Neuronal stem cell (in vitro differentiated cells): ENCODE measurements around the gene UNC13C.

Experiments
- DNase-seq: peaks from one replicate; pipeline ENCODE4 v3.0.0-alpha.2; 2013; ENCODE audit warnings: low spot score
- H2AFZ ChIP-seq: one replicate; pipeline ENCODE4 v1.6.1; 2013; ENCODE audit warnings: mild to moderate bottlenecking, low read length, inconsistent platforms
- H2AK5ac ChIP-seq: 2 replicates; pipeline ENCODE4 v1.6.1; 2013; ENCODE audit warnings: low read depth, mild to moderate bottlenecking, inconsistent platforms, low read length, moderate library complexity, mixed read lengths
- H2BK120ac ChIP-seq: 2 replicates; pipeline ENCODE4 v1.6.1; 2013; ENCODE audit warnings: low read depth, mild to moderate bottlenecking, inconsistent platforms, low read length, moderate library complexity, mixed read lengths
- H2BK12ac ChIP-seq: one replicate; pipeline ENCODE4 v1.6.1; 2013; ENCODE audit warnings: low read length, inconsistent platforms
- H2BK15ac ChIP-seq: 2 replicates; pipeline ENCODE4 v1.6.1; 2013; ENCODE audit warnings: mild to moderate bottlenecking, low read length, inconsistent platforms, mixed read lengths
- H2BK5ac ChIP-seq: one replicate; pipeline ENCODE4 v1.6.1; 2013; ENCODE audit warnings: inconsistent platforms, mild to moderate bottlenecking, low read length, moderate library complexity
- H3K14ac ChIP-seq: one replicate; pipeline ENCODE4 v1.6.1; 2013; ENCODE audit warnings: low read length, inconsistent platforms
- H3K18ac ChIP-seq: 2 replicates; pipeline ENCODE4 v1.6.1; 2013; ENCODE audit warnings: low read length, inconsistent platforms
- H3K23ac ChIP-seq: 2 replicates; pipeline ENCODE4 v1.6.1; 2013; ENCODE audit warnings: low read depth, mild to moderate bottlenecking, mixed read lengths, low read length, inconsistent platforms; ENCODE audit not compliant: poor library complexity
- H3K27ac ChIP-seq: replicated peaks from 3 replicates; pipeline ENCODE4 v1.5.1; 2013; ENCODE audit warnings: low read length, inconsistent platforms
- H3K27me3 ChIP-seq, 3 experiments: 2 replicates each; pipeline ENCODE4 v1.6.1; 2013; ENCODE audit warnings: low read length in 3 of 3, mild to moderate bottlenecking in 2 of 3, inconsistent platforms in 1 of 3, low read depth in 1 of 3, mixed read lengths in 1 of 3, moderate library complexity in 1 of 3; ENCODE audit not compliant: control insufficient read depth in 3 of 3, insufficient read depth in 3 of 3
- H3K36me3 ChIP-seq, 2 donors: replicated peaks in 1 of 2; 2 replicates each; pipeline ENCODE4 v1.6.1; 2013; ENCODE audit warnings: low read length in 2 of 2; ENCODE audit not compliant: control insufficient read depth in 2 of 2, insufficient read depth in 2 of 2
- H3K4ac ChIP-seq: 2 replicates; pipeline ENCODE4 v1.6.1; 2013; ENCODE audit warnings: inconsistent platforms, mild to moderate bottlenecking, low read length, moderate library complexity
- H3K4me1 ChIP-seq, 2 donors: 1 replicate in 1 of 2; 2 replicates in 1 of 2; pipeline ENCODE4 v1.6.1; 2013; ENCODE audit warnings: low read length in 2 of 2, low read depth in 1 of 2; ENCODE audit not compliant: control insufficient read depth in 2 of 2, insufficient read depth in 1 of 2
- H3K4me2 ChIP-seq: one replicate; pipeline ENCODE4 v1.6.1; 2013; ENCODE audit warnings: mild to moderate bottlenecking, low read length, inconsistent platforms; ENCODE audit not compliant: insufficient read depth, poor library complexity, severe bottlenecking
- H3K4me3 ChIP-seq, 2 donors: 2 replicates each; pipeline ENCODE4 v1.5.1; 2013; ENCODE audit warnings: low read length in 2 of 2, mild to moderate bottlenecking in 2 of 2, inconsistent platforms in 1 of 2, moderate library complexity in 1 of 2
- H3K79me1 ChIP-seq: one replicate; pipeline ENCODE4 v1.6.1; 2013; ENCODE audit warnings: low read depth, mild to moderate bottlenecking, inconsistent platforms, low read length, moderate library complexity
- H3K9ac ChIP-seq: one replicate; pipeline ENCODE4 v1.6.1; 2013; ENCODE audit warnings: mild to moderate bottlenecking, low read depth, low read length, inconsistent platforms; ENCODE audit not compliant: poor library complexity
- H3K9me3 ChIP-seq, 2 donors: replicated peaks in 1 of 2; 2 replicates each; pipeline versions ENCODE3 to v1.6.1; 2013; ENCODE audit warnings: low read length in 2 of 2, mild to moderate bottlenecking in 2 of 2, inconsistent platforms in 1 of 2, low read depth in 1 of 2, mixed read lengths in 1 of 2, moderate library complexity in 1 of 2; ENCODE audit not compliant: control insufficient read depth in 2 of 2, insufficient read depth in 1 of 2
- H4K8ac ChIP-seq: one replicate; pipeline ENCODE4 v1.6.1; 2013; ENCODE audit warnings: low read depth, mild to moderate bottlenecking, inconsistent platforms, low read length, moderate library complexity
- H4K91ac ChIP-seq: one replicate; pipeline ENCODE4 v1.6.1; 2013; ENCODE audit warnings: low read length, low read depth, mild to moderate bottlenecking, inconsistent platforms; ENCODE audit not compliant: poor library complexity
- WGBS, 2 donors: extraction: QIAGEN DNeasy Blood & Tissue Kit; methylation state at CpG; one replicate each; pipeline ENCODE4 v1.1.7; 2013; ENCODE audit warnings: missing lambda C conversion rate in 2 of 2, mixed read lengths in 1 of 2; ENCODE audit not compliant: insufficient read length in 2 of 2, insufficient replicate concordance in 1 of 2; ENCODE audit errors: extremely low coverage in 2 of 2; 5-methylcytosine and 5-hydroxymethylcytosine counted together

UNC13C gene

GRCh38 chr15:54017251-54017650 lies 39.0 kb downstream of the UNC13C start:
- no peaks in the 10 kb centered on the region for H3K4me1 ChIP-seq
- no peak overlapping the region for H2BK15ac ChIP-seq
- no peak overlapping the region for H2BK120ac ChIP-seq
- no peak for DNase-seq
- H3K36me3 ChIP-seq = no peaks in the 10 kb centered on the region
- H4K91ac ChIP-seq = no peak overlapping the region
- no peak overlapping the region for H4K8ac ChIP-seq
- no peak overlapping the region for H3K4me3 ChIP-seq
- no peak overlapping the region for H3K4ac ChIP-seq
- no CpG with 5 or more reads among the region's 1 CpG for WGBS, 2 donors
- no peak overlapping the region for H3K4me2 ChIP-seq
- H2BK12ac ChIP-seq = no peak overlapping the region
- H2BK5ac ChIP-seq = no peak overlapping the region
- H3K18ac ChIP-seq = no peak overlapping the region
- no peak overlapping the region for H2AK5ac ChIP-seq
- no peak overlapping the region for H3K27ac ChIP-seq
- no peak overlapping the region for H3K9ac ChIP-seq
- no peak overlapping the region for H2AFZ ChIP-seq
- no peaks in the 10 kb centered on the region for H3K27me3 ChIP-seq
- H3K14ac ChIP-seq = no peak overlapping the region
- H3K23ac ChIP-seq = no peak overlapping the region
- H3K9me3 ChIP-seq = peaks cover 0 to 1% of the 10 kb centered on the region in 2 donors
- no peaks in the 10 kb centered on the region for H3K79me1 ChIP-seq

DNA sequence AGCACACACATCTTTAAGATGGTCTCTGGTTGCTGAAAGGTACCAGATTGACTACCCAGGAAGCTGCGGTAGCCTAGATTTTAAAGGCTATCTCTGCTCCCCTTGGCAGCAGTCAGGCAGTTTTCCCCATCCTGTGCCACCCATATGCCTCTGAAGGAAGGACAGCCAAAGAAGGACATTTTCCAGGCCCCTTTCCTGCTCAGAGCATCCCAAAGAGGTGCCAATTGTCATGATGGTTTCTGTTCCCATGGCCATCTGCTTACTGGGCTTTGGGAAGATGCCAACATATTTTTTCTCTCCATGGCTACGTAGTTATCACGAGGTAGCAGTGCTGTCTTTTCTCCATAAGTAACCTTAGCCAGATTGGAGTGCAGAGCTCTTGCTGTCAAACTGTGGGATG lies 39.7 kb downstream of the UNC13C start:
- Histone ChIP-seq H3K23ac (no peak overlapping the region), H2AFZ (no peak overlapping the region), H3K9ac (no peak overlapping the region)

GRCh38 chr15:54026258-54026657 lies 48.0 kb downstream of the UNC13C start:
- no peak overlapping the region for H3K23ac ChIP-seq
- no peak overlapping the region for H3K27ac ChIP-seq
- H3K14ac ChIP-seq = no peak overlapping the region
- no peak overlapping the region for H2BK15ac ChIP-seq
- no peak overlapping the region for H2BK120ac ChIP-seq
- H3K9me3 ChIP-seq = peaks cover 0 to 2% of the 10 kb centered on the region in 2 donors
- no peak overlapping the region for H2BK5ac ChIP-seq
- H3K4me2 ChIP-seq = no peak overlapping the region
- no peak for DNase-seq
- H3K79me1 ChIP-seq = no peaks in the 10 kb centered on the region
- H2AFZ ChIP-seq = no peak overlapping the region
- H3K27me3 ChIP-seq = no peaks in the 10 kb centered on the region
- H3K9ac ChIP-seq = no peak overlapping the region
- H3K36me3 ChIP-seq = no peaks in the 10 kb centered on the region
- no CpG with 5 or more reads among the region's 3 CpGs for WGBS, 2 donors
- no peak overlapping the region for H4K91ac ChIP-seq
- H4K8ac ChIP-seq = no peak overlapping the region
- H3K4me1 ChIP-seq = no peaks in the 10 kb centered on the region
- no peak overlapping the region for H2BK12ac ChIP-seq
- H2AK5ac ChIP-seq = no peak overlapping the region
- no peak overlapping the region for H3K18ac ChIP-seq
- no peak overlapping the region for H3K4me3 ChIP-seq
- H3K4ac ChIP-seq = no peak overlapping the region

More for the DNA sequence above, 39.7 kb downstream of the UNC13C start:
- H3K4me1 ChIP-seq = no peaks in the 10 kb centered on the region
- no peak overlapping the region for H3K4ac ChIP-seq
- no peak for DNase-seq
- no peak overlapping the region for H2BK120ac ChIP-seq
- H3K27me3 ChIP-seq = no peaks in the 10 kb centered on the region
- no peaks in the 10 kb centered on the region for H3K79me1 ChIP-seq
- no peak overlapping the region for H4K8ac ChIP-seq
- no peak overlapping the region for H2BK15ac ChIP-seq
- H3K27ac ChIP-seq = no peak overlapping the region
- no peaks in the 10 kb centered on the region for H3K36me3 ChIP-seq
- H3K9me3 ChIP-seq = peaks cover 0 to 2% of the 10 kb centered on the region in 2 donors
- H2BK12ac ChIP-seq = no peak overlapping the region
- no peak overlapping the region for H4K91ac ChIP-seq
- WGBS, 2 donors = no CpG with 5 or more reads among the region's 3 CpGs
- H3K14ac ChIP-seq = no peak overlapping the region
- H2BK5ac ChIP-seq = no peak overlapping the region
- H3K4me2 ChIP-seq = no peak overlapping the region
- H2AK5ac ChIP-seq = no peak overlapping the region
- no peak overlapping the region for H3K18ac ChIP-seq
- H3K4me3 ChIP-seq = no peak overlapping the region

DNA sequence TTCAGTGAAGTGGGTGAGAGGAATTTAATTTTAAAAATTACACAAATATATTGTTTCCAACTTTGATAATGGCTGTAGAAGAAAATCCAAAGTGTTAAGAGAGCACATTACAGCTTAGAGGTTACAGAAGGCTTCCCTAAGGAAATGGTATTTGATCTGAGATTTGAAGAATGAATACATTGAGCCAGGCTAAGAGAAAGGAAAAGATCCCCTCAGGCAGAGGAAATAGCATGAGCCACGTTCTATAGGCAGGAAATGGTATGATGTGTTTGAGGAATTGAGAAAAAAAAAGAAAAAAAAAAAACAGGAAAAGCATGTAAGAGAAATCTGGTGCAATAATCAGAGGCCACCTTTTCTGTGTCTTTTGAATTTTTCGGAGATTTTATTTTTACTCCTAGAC lies 48.6 kb downstream of the UNC13C start:
- H3K27ac ChIP-seq = no peak overlapping the region
- H3K4me2 ChIP-seq = no peak overlapping the region
- H3K27me3 ChIP-seq = no peaks in the 10 kb centered on the region
- H3K79me1 ChIP-seq = no peaks in the 10 kb centered on the region
- H4K91ac ChIP-seq = no peak overlapping the region
- no peak overlapping the region for H2BK15ac ChIP-seq
- H3K36me3 ChIP-seq = no peaks in the 10 kb centered on the region
- H3K4me3 ChIP-seq = no peak overlapping the region
- H2AFZ ChIP-seq = no peak overlapping the region
- H3K14ac ChIP-seq = no peak overlapping the region
- H4K8ac ChIP-seq = no peak overlapping the region
- H3K4me1 ChIP-seq = no peaks in the 10 kb centered on the region
- DNase-seq = no peak
- no peak overlapping the region for H3K4ac ChIP-seq
- WGBS, 2 donors = no CpG with 5 or more reads among the region's 2 CpGs
- no peak overlapping the region for H2BK12ac ChIP-seq
- H3K23ac ChIP-seq = no peak overlapping the region
- no peak overlapping the region for H3K9ac ChIP-seq
- H2BK120ac ChIP-seq = no peak overlapping the region
- H3K9me3 ChIP-seq = peaks cover 0 to 2% of the 10 kb centered on the region in 2 donors
- H2BK5ac ChIP-seq = no peak overlapping the region
- H3K18ac ChIP-seq = no peak overlapping the region
- no peak overlapping the region for H2AK5ac ChIP-seq
